ENCODE measurements around the gene CHIT1. TPM values are rescaled to one million over a fixed set of nuclear protein-coding genes. Genes with fewer than 3 reads are reported as not detected.

CHIT1 gene
- polyA plus RNA-seq, 1 of the 3 experiments (the other 2 are of a cell fraction): not detected

- POLR2A ChIA-PET: interaction anchor here (0.9 kb wide), 1 partner anchor 55 kb away, joined by 4 read pairs; no protein-coding TSS in a partner anchor
- no peaks in the 10 kb centered on the region for H3K36me3 ChIP-seq (replicated peaks in 1 of 2; ENCODE audit: control insufficient read depth in 1 of 2, insufficient read depth in 2 of 2, low read length in 1 of 2)
- H2AFZ ChIP-seq (ENCODE audit: low read depth): no peak overlapping the region
- CTCF ChIA-PET: interaction anchor here (1.0 to 3.6 kb wide), 9 partner anchors 10 to 142 kb away, joined by 3 to 11 read pairs (median 4); no protein-coding TSS in a partner anchor
- no peaks in the 10 kb centered on the region for H3F3A ChIP-seq (replicated peaks; ENCODE audit: insufficient read depth)
- whole genome bisulfite sequencing (ENCODE audit: low lambda C conversion rate): 83% methylated on average over 9 of the region's 10 CpGs
- peaks cover 14 to 37% of the 10 kb centered on the region in 2 experiments; a peak in 2 of 4 replicates for H3K4me1 ChIP-seq (ENCODE audit: control insufficient read depth in 1 of 2, insufficient read depth in 2 of 2, low read depth in 1 of 2, low read length in 1 of 2)
- no peak overlapping the region for H3K9ac ChIP-seq
- DNase-seq: no peak
- no peak overlapping the region for H3K4me2 ChIP-seq
- H3K9me3 ChIP-seq: no peaks in the 10 kb centered on the region
- no peaks in the 10 kb centered on the region for H3K9me2 ChIP-seq
- no peak overlapping the region for H3K27ac ChIP-seq (ENCODE audit: low read depth in 2 of 2, low read length in 1 of 2)
- H3K4me3 ChIP-seq (ENCODE audit: low read depth in 2 of 2, low read length in 1 of 2): no peak overlapping the region
- H4K20me1 ChIP-seq (ENCODE audit: insufficient read depth): no peaks in the 10 kb centered on the region
- no peaks in the 10 kb centered on the region for H3K27me3 ChIP-seq (ENCODE audit: insufficient read depth)
- TF ChIP-seq SIN3A (IDR thresholded peaks at IDR 0.05; ENCODE audit: borderline replicate concordance, low read depth, low read length) (no peak), YY1 (IDR thresholded peaks at IDR 0.05; ENCODE audit: low read depth) (no peak), CHD2 (IDR thresholded peaks at IDR 0.05; ENCODE audit: low read length, partially characterized antibody) (no peak)
- TF ChIP-seq, protein P1, sequence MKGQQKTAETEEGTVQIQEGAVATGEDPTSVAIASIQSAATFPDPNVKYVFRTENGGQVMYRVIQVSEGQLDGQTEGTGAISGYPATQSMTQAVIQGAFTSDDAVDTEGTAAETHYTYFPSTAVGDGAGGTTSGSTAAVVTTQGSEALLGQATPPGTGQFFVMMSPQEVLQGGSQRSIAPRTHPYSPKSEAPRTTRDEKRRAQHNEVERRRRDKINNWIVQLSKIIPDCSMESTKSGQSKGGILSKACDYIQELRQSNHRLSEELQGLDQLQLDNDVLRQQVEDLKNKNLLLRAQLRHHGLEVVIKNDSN (IDR thresholded peaks at IDR 0.05; ENCODE audit: borderline replicate concordance, low read depth): no peak
- no peaks in the 10 kb centered on the region for H3K79me2 ChIP-seq (ENCODE audit: insufficient read depth)
Observed at GRCh38 chr1:203181586-203182386, 47.7 kb downstream of the CHIT1 start.

DNA sequence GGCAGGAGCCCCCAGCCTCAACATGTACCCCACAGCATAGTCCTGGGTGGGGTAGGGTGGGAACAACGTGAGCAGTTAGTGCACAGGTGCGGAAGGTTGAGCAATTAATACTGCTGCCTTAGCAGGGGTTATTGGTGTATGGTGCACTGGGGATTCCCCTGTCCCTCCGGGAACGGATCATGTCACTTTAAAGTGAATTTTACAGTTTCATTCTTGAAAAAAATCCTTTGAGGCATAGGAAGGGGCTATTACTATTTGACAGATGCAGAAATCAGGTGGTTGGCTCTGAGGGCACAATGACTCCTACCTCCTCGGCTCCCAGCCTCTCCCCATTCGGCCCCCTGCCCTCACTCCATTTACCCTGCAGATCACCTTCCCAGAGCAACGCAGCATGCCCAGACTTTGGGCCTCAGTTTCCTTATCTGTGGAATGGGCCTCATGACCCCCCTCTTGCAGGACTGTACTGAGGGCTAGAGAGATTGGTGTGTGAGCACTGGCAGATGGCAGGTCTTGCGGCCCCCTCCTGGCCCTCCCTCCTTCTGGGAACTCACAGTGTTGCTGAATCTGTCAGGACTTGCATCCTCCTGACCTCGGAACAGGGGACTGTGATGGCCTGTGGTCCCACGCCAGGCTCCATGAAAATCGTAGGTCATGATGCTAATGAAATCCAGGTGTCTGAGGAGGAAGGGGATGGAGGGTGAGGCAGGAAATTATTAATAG lies 48.7 kb downstream of the CHIT1 start:
- DNase-seq: peak; percentile 49
- Histone ChIP-seq H3K4me2 (no peak overlapping the region), H2AFZ (ENCODE audit: low read depth) (no peak overlapping the region), H3K9ac (no peak overlapping the region), H3K9me2 (no peaks in the 10 kb centered on the region), H3K4me3 (ENCODE audit: low read depth in 2 of 2, low read length in 1 of 2) (no peak overlapping the region), H3K27ac (ENCODE audit: low read depth in 2 of 2, low read length in 1 of 2) (no peak overlapping the region), H3K4me1 (ENCODE audit: control insufficient read depth in 1 of 2, insufficient read depth in 2 of 2, low read depth in 1 of 2, low read length in 1 of 2) (peaks cover 17 to 37% of the 10 kb centered on the region in 2 experiments; a peak in 2 of 4 replicates), H3K9me3 (no peaks in the 10 kb centered on the region), H3K27me3 (ENCODE audit: insufficient read depth) (no peaks in the 10 kb centered on the region), H3K36me3 (replicated peaks in 1 of 2; ENCODE audit: control insufficient read depth in 1 of 2, insufficient read depth in 2 of 2, low read length in 1 of 2) (no peaks in the 10 kb centered on the region), H4K20me1 (ENCODE audit: insufficient read depth) (no peaks in the 10 kb centered on the region), H3F3A (replicated peaks; ENCODE audit: insufficient read depth) (no peaks in the 10 kb centered on the region), H3K79me2 (ENCODE audit: insufficient read depth) (no peaks in the 10 kb centered on the region)
- WGBS (ENCODE audit: low lambda C conversion rate): 80% methylated on average over 11 of the region's 11 CpGs
- ChIA-PET POLR2A (no interaction called here), CTCF (interaction anchor here (1.0 to 3.6 kb wide), 6 partner anchors 9 to 141 kb away, joined by 3 to 11 read pairs (median 9); no protein-coding TSS in a partner anchor)
- TF ChIP-seq RXRA (IDR thresholded peaks at IDR 0.05; ENCODE audit: borderline replicate concordance, low read depth) (no peak), GATA2 (CRISPR knock-in tag; IDR thresholded peaks at IDR 0.05) (no peak), RAD21 (IDR thresholded peaks at IDR 0.05; ENCODE audit: low read length) (no peak), TEAD4 (IDR thresholded peaks at IDR 0.05; ENCODE audit: borderline replicate concordance, insufficient read depth) (no peak), SIN3A (IDR thresholded peaks at IDR 0.05; ENCODE audit: borderline replicate concordance, low read depth, low read length) (no peak), SMC3 (IDR thresholded peaks at IDR 0.05; ENCODE audit: low read depth, low read length) (no peak), ELF1 (IDR thresholded peaks at IDR 0.05) (no peak), RFX5 (IDR thresholded peaks at IDR 0.05; ENCODE audit: low read length) (no peak), TCF12 (IDR thresholded peaks at IDR 0.05) (no peak), FOXM1 (IDR thresholded peaks at IDR 0.05; ENCODE audit: low read depth) (no peak), RCOR1 (IDR thresholded peaks at IDR 0.05; ENCODE audit: low read length) (no peak), CHD2 (IDR thresholded peaks at IDR 0.05; ENCODE audit: low read length, partially characterized antibody) (no peak), TAF1 (IDR thresholded peaks at IDR 0.05; ENCODE audit: borderline replicate concordance, low read depth, low read length) (no peak)
- TF ChIP-seq, protein P2, sequence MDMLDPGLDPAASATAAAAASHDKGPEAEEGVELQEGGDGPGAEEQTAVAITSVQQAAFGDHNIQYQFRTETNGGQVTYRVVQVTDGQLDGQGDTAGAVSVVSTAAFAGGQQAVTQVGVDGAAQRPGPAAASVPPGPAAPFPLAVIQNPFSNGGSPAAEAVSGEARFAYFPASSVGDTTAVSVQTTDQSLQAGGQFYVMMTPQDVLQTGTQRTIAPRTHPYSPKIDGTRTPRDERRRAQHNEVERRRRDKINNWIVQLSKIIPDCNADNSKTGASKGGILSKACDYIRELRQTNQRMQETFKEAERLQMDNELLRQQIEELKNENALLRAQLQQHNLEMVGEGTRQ (IDR thresholded peaks at IDR 0.05; ENCODE audit: borderline replicate concordance, low read depth, low read length): no peak
- TF ChIP-seq, protein P3, sequence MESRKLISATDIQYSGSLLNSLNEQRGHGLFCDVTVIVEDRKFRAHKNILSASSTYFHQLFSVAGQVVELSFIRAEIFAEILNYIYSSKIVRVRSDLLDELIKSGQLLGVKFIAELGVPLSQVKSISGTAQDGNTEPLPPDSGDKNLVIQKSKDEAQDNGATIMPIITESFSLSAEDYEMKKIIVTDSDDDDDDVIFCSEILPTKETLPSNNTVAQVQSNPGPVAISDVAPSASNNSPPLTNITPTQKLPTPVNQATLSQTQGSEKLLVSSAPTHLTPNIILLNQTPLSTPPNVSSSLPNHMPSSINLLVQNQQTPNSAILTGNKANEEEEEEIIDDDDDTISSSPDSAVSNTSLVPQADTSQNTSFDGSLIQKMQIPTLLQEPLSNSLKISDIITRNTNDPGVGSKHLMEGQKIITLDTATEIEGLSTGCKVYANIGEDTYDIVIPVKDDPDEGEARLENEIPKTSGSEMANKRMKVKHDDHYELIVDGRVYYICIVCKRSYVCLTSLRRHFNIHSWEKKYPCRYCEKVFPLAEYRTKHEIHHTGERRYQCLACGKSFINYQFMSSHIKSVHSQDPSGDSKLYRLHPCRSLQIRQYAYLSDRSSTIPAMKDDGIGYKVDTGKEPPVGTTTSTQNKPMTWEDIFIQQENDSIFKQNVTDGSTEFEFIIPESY (IDR thresholded peaks at IDR 0.05; ENCODE audit: borderline replicate concordance, low read depth): no peak
